ENCODE data around the gene GRB2.

GRB2 gene

DNA sequence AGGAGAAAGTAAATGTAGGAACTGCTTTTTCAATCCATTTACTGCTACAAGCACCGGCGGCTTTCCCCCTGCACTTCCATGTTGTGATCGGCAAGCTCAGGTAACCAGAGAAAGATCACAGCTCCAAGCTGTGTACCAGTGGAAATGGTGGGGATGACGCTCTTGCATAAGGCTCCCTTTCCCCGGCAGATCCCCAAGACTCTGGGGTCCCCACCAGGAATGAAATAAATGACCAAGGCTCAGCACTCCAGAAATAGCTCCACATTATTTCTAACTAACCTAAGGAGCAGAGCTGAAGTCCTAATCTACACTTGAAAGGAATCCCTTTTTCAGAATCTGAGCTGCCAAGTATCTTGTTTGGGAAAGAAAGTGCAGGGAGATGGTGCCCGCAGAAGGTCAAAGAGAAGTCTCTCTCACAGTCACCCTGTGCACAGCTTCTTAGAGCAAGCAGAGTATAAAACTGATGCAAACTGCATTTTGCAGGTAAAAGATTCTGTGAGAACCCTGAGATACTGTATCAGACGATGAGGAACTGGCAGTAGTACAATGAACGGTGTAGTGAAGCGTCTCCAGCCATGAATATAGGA lies 11.1 kb downstream of the GRB2 start:
- TF ChIP-seq, protein P1, sequence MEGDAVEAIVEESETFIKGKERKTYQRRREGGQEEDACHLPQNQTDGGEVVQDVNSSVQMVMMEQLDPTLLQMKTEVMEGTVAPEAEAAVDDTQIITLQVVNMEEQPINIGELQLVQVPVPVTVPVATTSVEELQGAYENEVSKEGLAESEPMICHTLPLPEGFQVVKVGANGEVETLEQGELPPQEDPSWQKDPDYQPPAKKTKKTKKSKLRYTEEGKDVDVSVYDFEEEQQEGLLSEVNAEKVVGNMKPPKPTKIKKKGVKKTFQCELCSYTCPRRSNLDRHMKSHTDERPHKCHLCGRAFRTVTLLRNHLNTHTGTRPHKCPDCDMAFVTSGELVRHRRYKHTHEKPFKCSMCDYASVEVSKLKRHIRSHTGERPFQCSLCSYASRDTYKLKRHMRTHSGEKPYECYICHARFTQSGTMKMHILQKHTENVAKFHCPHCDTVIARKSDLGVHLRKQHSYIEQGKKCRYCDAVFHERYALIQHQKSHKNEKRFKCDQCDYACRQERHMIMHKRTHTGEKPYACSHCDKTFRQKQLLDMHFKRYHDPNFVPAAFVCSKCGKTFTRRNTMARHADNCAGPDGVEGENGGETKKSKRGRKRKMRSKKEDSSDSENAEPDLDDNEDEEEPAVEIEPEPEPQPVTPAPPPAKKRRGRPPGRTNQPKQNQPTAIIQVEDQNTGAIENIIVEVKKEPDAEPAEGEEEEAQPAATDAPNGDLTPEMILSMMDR (IDR thresholded peaks at IDR 0.05; ENCODE audit: low read length, missing control alignments): no peak
- H3K4me3 ChIP-seq (replicated peaks; ENCODE audit: low read depth, low read length): peak overlapping the region; percentile 72
- no peak for DNase-seq (ENCODE audit: low read depth)

DNA sequence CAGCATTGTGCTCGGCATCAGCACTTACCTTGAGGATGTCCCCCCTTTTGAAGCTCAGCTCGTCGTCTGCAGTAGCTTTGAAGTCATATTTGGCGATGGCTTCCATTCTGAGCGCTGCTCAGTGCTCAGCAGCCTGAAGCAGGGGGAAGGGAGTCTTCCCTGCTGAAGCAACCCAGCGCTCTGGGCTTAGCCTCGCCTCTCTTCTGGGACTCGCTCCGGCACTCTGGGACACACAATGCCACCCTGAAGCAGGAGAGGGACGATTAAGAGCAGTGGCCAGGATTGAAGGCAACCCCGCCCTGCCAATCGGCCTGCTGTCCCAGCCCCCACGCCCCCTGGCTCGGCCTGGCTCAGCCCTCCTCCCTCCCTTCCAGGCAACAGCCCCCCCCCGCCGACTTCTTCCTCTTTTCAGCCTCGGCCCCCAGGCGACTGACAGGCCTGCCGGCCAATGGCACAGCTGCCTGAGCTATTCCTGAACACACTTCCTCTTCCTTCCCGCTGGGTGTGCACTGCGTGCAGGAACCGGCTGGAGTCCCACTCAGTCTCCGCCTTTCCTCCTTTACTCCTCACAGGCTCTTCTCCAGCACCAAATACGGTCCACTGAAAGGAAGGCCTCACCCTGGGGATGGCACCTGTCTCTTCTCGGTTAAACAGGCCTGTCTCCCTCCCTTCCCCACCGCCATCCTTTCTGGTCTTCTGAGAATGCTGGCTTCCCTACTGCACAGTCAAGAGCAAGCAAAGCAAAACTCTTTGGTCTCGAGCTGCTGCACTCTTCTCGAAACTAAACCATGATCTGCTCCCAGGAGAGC lies 11.8 kb downstream of the GRB2 start:
- TF ChIP-seq, protein P1 (IDR thresholded peaks at IDR 0.05; ENCODE audit: low read length, missing control alignments): no peak
- DNase-seq (ENCODE audit: low read depth): peak; percentile 98
- peak overlapping the region; percentile 72 for H3K4me3 ChIP-seq (replicated peaks; ENCODE audit: low read depth, low read length)

DNA sequence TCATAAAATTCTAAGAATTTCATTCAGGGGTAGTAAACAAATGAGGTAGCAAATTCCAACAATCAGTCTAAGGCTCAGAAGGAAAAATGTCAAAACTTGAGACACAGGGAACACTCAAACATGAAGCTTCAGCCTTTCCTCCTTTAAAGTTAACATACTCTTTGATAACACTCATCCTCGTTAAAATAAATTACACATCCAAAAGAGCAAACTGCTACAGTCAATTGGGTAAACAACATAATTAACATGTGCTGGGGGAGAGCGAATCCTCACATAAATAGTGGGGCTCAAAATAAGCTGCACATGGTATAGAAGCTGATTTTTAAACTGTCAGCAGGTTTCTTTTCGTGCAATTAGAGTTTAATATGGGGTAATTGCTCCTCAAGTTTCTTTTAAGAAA lies 12.9 kb downstream of the GRB2 start:
- no peak for DNase-seq (ENCODE audit: low read depth)
- H3K4me3 ChIP-seq (replicated peaks; ENCODE audit: low read depth, low read length): peak overlapping the region; percentile 72
- TF ChIP-seq, protein P1 (IDR thresholded peaks at IDR 0.05; ENCODE audit: low read length, missing control alignments): no peak

DNA sequence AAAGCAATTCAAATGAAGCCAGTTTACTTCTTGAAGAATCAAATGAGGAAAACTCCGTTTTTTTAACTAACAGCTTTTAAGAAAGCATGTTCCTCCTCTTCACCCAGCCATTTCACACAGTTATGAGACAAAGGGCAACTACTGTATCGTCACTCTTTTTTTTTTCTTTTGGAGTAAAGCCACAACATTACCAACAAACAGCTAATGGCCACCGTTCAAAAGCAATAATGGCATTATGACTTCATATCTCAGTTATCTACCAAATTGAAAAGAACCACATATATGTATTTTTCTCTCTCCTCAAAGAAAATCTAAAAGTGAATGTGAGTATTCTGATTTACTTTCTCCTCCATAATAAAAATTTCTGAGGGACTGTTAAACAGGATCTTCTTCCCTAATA lies 14.5 kb downstream of the GRB2 start:
- TF ChIP-seq, protein P1 (IDR thresholded peaks at IDR 0.05; ENCODE audit: low read length, missing control alignments): no peak
- DNase-seq (ENCODE audit: low read depth): peak; percentile 18
- no peak overlapping the region for H3K4me3 ChIP-seq (replicated peaks; ENCODE audit: low read depth, low read length)

DNA sequence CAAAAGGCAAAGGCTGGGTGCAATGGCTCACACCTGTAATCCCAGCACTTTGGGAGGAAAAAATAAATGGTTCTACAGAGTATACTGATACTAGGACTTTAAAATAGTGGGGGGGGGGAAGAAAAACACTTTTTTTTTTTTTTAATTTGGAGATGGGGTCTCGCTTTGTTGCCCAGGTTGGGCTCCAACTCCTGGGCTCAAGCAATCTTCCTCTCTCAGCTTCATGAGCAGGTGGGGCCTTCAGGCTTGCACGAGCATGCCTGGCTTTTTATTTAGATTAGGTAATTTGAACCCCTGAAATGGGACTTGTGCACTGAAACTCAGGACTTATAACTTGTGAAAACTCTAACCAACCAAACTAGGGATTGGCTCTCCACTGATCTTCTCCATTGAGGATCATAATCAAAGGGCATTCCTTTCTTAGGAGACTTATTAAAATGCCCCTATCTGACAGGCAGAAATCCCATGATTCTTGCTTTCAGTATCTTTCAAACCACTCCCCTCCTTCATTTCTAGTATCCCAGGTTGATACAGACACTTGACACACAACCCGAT lies 16.9 kb downstream of the GRB2 start:
- DNase-seq (ENCODE audit: low read depth): no peak
- no peak overlapping the region for H3K4me3 ChIP-seq (replicated peaks; ENCODE audit: low read depth, low read length)
- TF ChIP-seq, protein P1 (IDR thresholded peaks at IDR 0.05; ENCODE audit: low read length, missing control alignments): no peak

DNA sequence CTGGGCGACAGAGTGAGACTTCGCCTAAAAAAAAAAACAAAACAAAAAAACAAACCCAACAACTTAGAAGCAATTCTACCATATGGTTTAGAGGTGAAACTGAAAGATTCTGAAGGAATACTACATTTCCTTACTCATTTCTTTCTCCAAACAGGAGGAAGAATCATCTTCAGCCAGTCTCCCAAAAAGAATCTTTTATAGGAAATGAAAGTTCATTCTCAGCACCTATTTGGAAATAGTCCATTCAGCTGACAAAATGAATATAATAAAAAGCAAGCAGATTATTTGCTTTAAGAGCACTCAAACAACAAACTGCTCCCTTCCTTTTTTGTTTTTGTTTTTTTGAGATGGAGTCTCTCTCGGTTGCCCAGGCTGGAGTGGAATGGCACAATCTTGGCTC lies 17.7 kb downstream of the GRB2 start:
- no peak for DNase-seq (ENCODE audit: low read depth)
- TF ChIP-seq, protein P1 (IDR thresholded peaks at IDR 0.05; ENCODE audit: low read length, missing control alignments): no peak
- no peak overlapping the region for H3K4me3 ChIP-seq (replicated peaks; ENCODE audit: low read depth, low read length)
